HEK293T (cell line): ENCODE results near the gene PDE1A.

Experiments used
- BHLHE40 ChIP-seq: fragments of 450-650 bp; IDR thresholded peaks from 2 replicates; pipeline ENCODE4 v1.6.1; 2016; ENCODE audit warnings: mild to moderate bottlenecking, moderate library complexity, borderline replicate concordance
- CTBP1 ChIP-seq: fragments of 450-650 bp; IDR thresholded peaks from 2 replicates; pipeline ENCODE4 v1.6.1; 2016; ENCODE audit warnings: borderline replicate concordance
- FOXA1 ChIP-seq: fragments of 450-650 bp; IDR thresholded peaks from 2 replicates; pipeline ENCODE4 v1.6.1; 2016; ENCODE audit warnings: mild to moderate bottlenecking
- FOXK2 ChIP-seq: fragments of 450-650 bp; IDR thresholded peaks from 2 replicates; pipeline ENCODE4 v1.6.1; 2016; ENCODE audit warnings: mild to moderate bottlenecking
- PKNOX1 ChIP-seq: fragments of 450-650 bp; IDR thresholded peaks from 2 replicates; pipeline ENCODE4 v1.6.1; 2016
- SP1 ChIP-seq: fragments of 450-650 bp; IDR thresholded peaks from 2 replicates; pipeline ENCODE4 v1.6.1; 2017
- SUZ12 ChIP-seq: fragments of 450-650 bp; IDR thresholded peaks from 2 replicates; pipeline ENCODE4 v1.6.1; 2016; ENCODE audit warnings: mild to moderate bottlenecking
- TARDBP ChIP-seq: fragments of 450-650 bp; IDR thresholded peaks from 2 replicates; pipeline ENCODE4 v1.6.1; 2016
- ZNF384 ChIP-seq: fragments of 450-650 bp; IDR thresholded peaks from 2 replicates; pipeline ENCODE4 v1.6.1; 2016

GRCh38 chr2:182259629-182260150 lies 167.1 kb downstream of the PDE1A start:
- no peak for TF ChIP-seq SUZ12
- no peak for TF ChIP-seq TARDBP
- TF ChIP-seq FOXK2: no peak
- TF ChIP-seq FOXA1: no peak
- no peak for TF ChIP-seq ZNF384
- TF ChIP-seq PKNOX1: no peak
- no peak for TF ChIP-seq CTBP1
- no peak for TF ChIP-seq SP1
- no peak for TF ChIP-seq BHLHE40
